Activated CD8-positive, alpha-beta T cell treated with anti-CD3 and anti-CD28 coated beads, Interleukin-2, amount 10 ng/mL, durations not matched to agents 7 days and 5 days (primary cell): ENCODE data around the gene HLA-E. TPM values are rescaled to one million over a fixed set of nuclear protein-coding genes. Genes with fewer than 3 reads are reported as not detected.

ENCODE experiments used
- ATAC-seq: fragments of 150-1000 bp; cut with Tn5 transposase; one replicate; pipeline ENCODE4 v1.10.0; 2021; ENCODE audit warnings: moderate library complexity
- CTCF ChIA-PET: fragments of 350-600 bp; sonication (Branson Sonifier 250); formaldehyde crosslinking; loops from one replicate; lab custom pipeline; 2021; ENCODE audit warnings: antibody characterized with exemption; lab: Charles Lee
- POLR2A ChIA-PET: fragments of 350-600 bp; sonication (Branson Sonifier 250); formaldehyde crosslinking; loops from one replicate; lab custom pipeline; 2021; ENCODE audit warnings: antibody characterized with exemption; lab: Charles Lee
- DNase-seq: peaks from one replicate; pipeline ENCODE4 v3.0.0-alpha.2; 2020
- H3K27ac Mint-ChIP-seq: one replicate; pipeline ENCODE4 v1.8.0; 2021; ENCODE audit warnings: mild to moderate bottlenecking, mixed read lengths
- H3K27me3 Mint-ChIP-seq: one replicate; pipeline ENCODE4 v1.8.0; 2021; ENCODE audit warnings: low read depth, mixed read lengths
- H3K36me3 Mint-ChIP-seq: one replicate; pipeline ENCODE4 v1.8.0; 2021; ENCODE audit warnings: low read depth, mixed read lengths
- H3K4me1 Mint-ChIP-seq: one replicate; pipeline ENCODE4 v1.8.0; 2021; ENCODE audit warnings: low read depth, mixed read lengths
- H3K4me3 Mint-ChIP-seq: one replicate; pipeline ENCODE4 v1.8.0; 2021; ENCODE audit warnings: mild to moderate bottlenecking, mixed read lengths
- H3K9me3 Mint-ChIP-seq: one replicate; pipeline ENCODE4 v1.8.0; 2022; ENCODE audit warnings: mixed read lengths; ENCODE audit not compliant: insufficient read depth
- total RNA-seq, 2 experiments: library from RNA; stranded (reverse); gene quantifications; one replicate each; pipeline ENCODE4 v1.2.3, GENCODE V29; 2021

HLA-E gene
- total RNA-seq = 100 to 1,000 TPM; 523 to 536 TPM

GRCh38 chr6:30489081-30490025 is at the start of gene HLA-E:
Gene HLA-E, plus strand, starts transcription at chr6:30489509. Its CDS starts 23 bp downstream, at chr6:30489532.
- peaks cover 45% of the 10 kb centered on the region for H3K4me1 Mint-ChIP-seq
- peak within 1 kb of the TSS; percentile 99 for H3K4me3 Mint-ChIP-seq
- ChIA-PET CTCF (interaction anchor here (0.6 to 10.3 kb wide), 4 partner anchors 42 to 53 kb away, joined by 3 to 464 read pairs (median 118); no protein-coding TSS in a partner anchor), POLR2A (interaction anchor here (0.7 to 8.6 kb wide), 10 partner anchors 12 to 128 kb away, joined by 3 to 275 read pairs (median 22); partner anchors contain the start of genes GNL1, MRPS18B and PRR3)
- H3K36me3 Mint-ChIP-seq = peaks cover 52% of the 10 kb centered on the region
- no peaks in the 10 kb centered on the region for H3K9me3 Mint-ChIP-seq
- peaks cover 5% of the 10 kb centered on the region for H3K27me3 Mint-ChIP-seq
- ATAC-seq = peak; percentile 79
- DNase-seq = peak; percentile 96
- H3K27ac Mint-ChIP-seq = peak within 1 kb of the TSS; percentile 96

- no peak overlapping the region for H3K4me3 Mint-ChIP-seq
- CTCF ChIA-PET = interaction anchor here (1.2 to 3.2 kb wide), 5 partner anchors 10 to 43 kb away, joined by 3 to 14 read pairs (median 3); no protein-coding TSS in a partner anchor
- no peaks in the 10 kb centered on the region for H3K4me1 Mint-ChIP-seq
- no peaks in the 10 kb centered on the region for H3K36me3 Mint-ChIP-seq
- DNase-seq (no peak), ATAC-seq (no peak)
- H3K9me3 Mint-ChIP-seq = no peaks in the 10 kb centered on the region
- peaks cover 76% of the 10 kb centered on the region for H3K27me3 Mint-ChIP-seq
- H3K27ac Mint-ChIP-seq = no peak overlapping the region
- POLR2A ChIA-PET = no interaction called here
Measured at GRCh38 chr6:30441171-30441570, 48.1 kb upstream of the HLA-E start.

GRCh38 chr6:30443657-30444450 is 45.5 kb upstream of the HLA-E start:
- Mint-ChIP-seq H3K27me3 (peaks cover 81% of the 10 kb centered on the region), H3K9me3 (no peaks in the 10 kb centered on the region), H3K4me3 (no peak overlapping the region), H3K36me3 (no peaks in the 10 kb centered on the region), H3K4me1 (no peaks in the 10 kb centered on the region), H3K27ac (no peak overlapping the region)
- CTCF ChIA-PET = no interaction called here
- ATAC-seq (no peak), DNase-seq (no peak)
- POLR2A ChIA-PET = no interaction called here

- DNase-seq (no peak), ATAC-seq (no peak)
- Mint-ChIP-seq H3K9me3 (no peaks in the 10 kb centered on the region), H3K27me3 (peaks cover 83% of the 10 kb centered on the region), H3K27ac (no peak overlapping the region), H3K36me3 (no peaks in the 10 kb centered on the region), H3K4me3 (no peak overlapping the region), H3K4me1 (no peaks in the 10 kb centered on the region)
- ChIA-PET POLR2A (no interaction called here), CTCF (no interaction called here)
Measured at GRCh38 chr6:30444451-30444742, 44.9 kb upstream of the HLA-E start.

GRCh38 chr6:30446259-30446658 is 43.0 kb upstream of the HLA-E start:
- ChIA-PET CTCF (no interaction called here), POLR2A (no interaction called here)
- H3K4me1 Mint-ChIP-seq = peaks cover 13% of the 10 kb centered on the region
- no peaks in the 10 kb centered on the region for H3K9me3 Mint-ChIP-seq
- H3K27ac Mint-ChIP-seq = no peak overlapping the region
- DNase-seq = no peak
- H3K36me3 Mint-ChIP-seq = no peaks in the 10 kb centered on the region
- peaks cover 85% of the 10 kb centered on the region for H3K27me3 Mint-ChIP-seq
- no peak overlapping the region for H3K4me3 Mint-ChIP-seq
- no peak for ATAC-seq

- no peak overlapping the region for H3K4me3 Mint-ChIP-seq
- H3K9me3 Mint-ChIP-seq = no peaks in the 10 kb centered on the region
- DNase-seq (no peak), ATAC-seq (no peak)
- H3K27me3 Mint-ChIP-seq = peaks cover 87% of the 10 kb centered on the region
- H3K4me1 Mint-ChIP-seq = peaks cover 23% of the 10 kb centered on the region
- no peak overlapping the region for H3K27ac Mint-ChIP-seq
- no peaks in the 10 kb centered on the region for H3K36me3 Mint-ChIP-seq
- ChIA-PET CTCF (no interaction called here), POLR2A (no interaction called here)
Measured at GRCh38 chr6:30447237-30447636, 42.1 kb upstream of the HLA-E start.

- ATAC-seq (peak; percentile 41), DNase-seq (no peak)
- Mint-ChIP-seq H3K4me1 (peaks cover 29% of the 10 kb centered on the region), H3K27ac (no peak overlapping the region), H3K9me3 (no peaks in the 10 kb centered on the region), H3K27me3 (peaks cover 89% of the 10 kb centered on the region), H3K4me3 (no peak overlapping the region), H3K36me3 (no peaks in the 10 kb centered on the region)
- ChIA-PET POLR2A (interaction anchor here (0.9 kb wide), 1 partner anchor 16 kb away, joined by 3 read pairs; no protein-coding TSS in a partner anchor), CTCF (interaction anchor here (0.7 to 6.3 kb wide), 13 partner anchors 9 to 347 kb away, joined by 3 to 76 read pairs (median 4); partner anchors contain the start of gene GNL1)
Measured at GRCh38 chr6:30450548-30450908, 38.8 kb upstream of the HLA-E start.

- ChIA-PET CTCF (interaction anchor here (0.7 to 6.3 kb wide), 13 partner anchors 10 to 348 kb away, joined by 3 to 76 read pairs (median 4); partner anchors contain the start of gene GNL1), POLR2A (interaction anchor here (0.7 to 0.9 kb wide), 2 partner anchors 16 to 165 kb away, joined by 3 read pairs; no protein-coding TSS in a partner anchor)
- H3K27ac Mint-ChIP-seq = no peak overlapping the region
- peaks cover 89% of the 10 kb centered on the region for H3K27me3 Mint-ChIP-seq
- peaks cover 29% of the 10 kb centered on the region for H3K4me1 Mint-ChIP-seq
- peak; percentile 74 for DNase-seq
- peak; percentile 76 for ATAC-seq
- no peaks in the 10 kb centered on the region for H3K36me3 Mint-ChIP-seq
- no peak overlapping the region for H3K4me3 Mint-ChIP-seq
- H3K9me3 Mint-ChIP-seq = no peaks in the 10 kb centered on the region
Measured at GRCh38 chr6:30450909-30451841, 38.1 kb upstream of the HLA-E start.

- no peak for DNase-seq
- no peak overlapping the region for H3K27ac Mint-ChIP-seq
- no peaks in the 10 kb centered on the region for H3K9me3 Mint-ChIP-seq
- peaks cover 84% of the 10 kb centered on the region for H3K27me3 Mint-ChIP-seq
- POLR2A ChIA-PET = interaction anchor here (0.5 to 1.8 kb wide), 2 partner anchors 41 to 92 kb away, joined by 4 to 5 read pairs; no protein-coding TSS in a partner anchor
- H3K36me3 Mint-ChIP-seq = no peaks in the 10 kb centered on the region
- no peak for ATAC-seq
- H3K4me1 Mint-ChIP-seq = peaks cover 29% of the 10 kb centered on the region
- H3K4me3 Mint-ChIP-seq = no peak overlapping the region
- CTCF ChIA-PET = interaction anchor here (0.6 to 6.3 kb wide), 43 partner anchors 11 to 1189 kb away, joined by 3 to 76 read pairs (median 3); partner anchors contain the start of genes DDR1, DHX16 and MRPS18B
Measured at GRCh38 chr6:30452736-30453507, 36.4 kb upstream of the HLA-E start.

GRCh38 chr6:30453508-30454116 is 35.7 kb upstream of the HLA-E start:
- no peaks in the 10 kb centered on the region for H3K36me3 Mint-ChIP-seq
- H3K9me3 Mint-ChIP-seq = peaks cover under 1% of the 10 kb centered on the region
- no peak overlapping the region for H3K27ac Mint-ChIP-seq
- DNase-seq = peak; percentile 89
- ATAC-seq = peak; percentile 86
- H3K4me1 Mint-ChIP-seq = peaks cover 29% of the 10 kb centered on the region
- ChIA-PET POLR2A (interaction anchor here (0.5 to 1.8 kb wide), 2 partner anchors 40 to 91 kb away, joined by 4 to 5 read pairs; no protein-coding TSS in a partner anchor), CTCF (interaction anchor here (0.6 to 6.3 kb wide), 43 partner anchors 12 to 1189 kb away, joined by 3 to 76 read pairs (median 3); partner anchors contain the start of genes DDR1, DHX16 and MRPS18B)
- H3K4me3 Mint-ChIP-seq = no peak overlapping the region
- H3K27me3 Mint-ChIP-seq = peaks cover 84% of the 10 kb centered on the region
